ENCODE data around the gene PCDH15.

- no peak for TF ChIP-seq CTCF (conservative IDR thresholded peaks at IDR 0.05; ENCODE audit: low read depth, low read length)
- no peak for TF ChIP-seq EZH2 (IDR thresholded peaks at IDR 0.05; ENCODE audit: borderline replicate concordance, low read depth, low read length, poor library complexity, severe bottlenecking)
These were observed 606.2 kb downstream of the PCDH15 start for GRCh38 chr10:54194806-54195205.

Measured in A673 (cell line).